T-helper 2 cell (primary cell): Measurements from ENCODE around the gene CACNA1A.
"Not testable (repeated sequence)": the region's sequence is repeated elsewhere in the genome, so short reads cannot be mapped to it uniquely, and the experiment has no call there.

Experiments
- DNase-seq, 5 experiments: peaks; one replicate each; pipeline versions ENCODE4 v3.0.0 to v3.0.0-alpha.2; 2012 to 2022

Gene CACNA1A

GRCh38 chr19:13425875-13426274 is 80.4 kb downstream of the CACNA1A start:
- DNase-seq = not testable (repeated sequence)

- no peak for DNase-seq
Measured at GRCh38 chr19:13425151-13425550, 81.1 kb downstream of the CACNA1A start.

GRCh38 chr19:13420780-13421179 is 85.5 kb downstream of the CACNA1A start:
- no peak for DNase-seq

- no peak for DNase-seq
Measured at GRCh38 chr19:13417054-13417453, 89.2 kb downstream of the CACNA1A start.

- DNase-seq = no peak
Measured at GRCh38 chr19:13411899-13412298, 94.4 kb downstream of the CACNA1A start.

GRCh38 chr19:13410946-13411345 is 95.3 kb downstream of the CACNA1A start:
- DNase-seq = no peak

GRCh38 chr19:13408889-13409518 is 97.3 kb downstream of the CACNA1A start:
- no peak for DNase-seq

GRCh38 chr19:13404236-13404635 is 102.0 kb downstream of the CACNA1A start:
- no peak for DNase-seq

GRCh38 chr19:13401388-13401787 is 104.9 kb downstream of the CACNA1A start:
- peak in 1 of 5 experiments; percentile 7 for DNase-seq

- DNase-seq = no peak
Measured at GRCh38 chr19:13400296-13400695, 106.0 kb downstream of the CACNA1A start.

- DNase-seq = no peak
Measured at GRCh38 chr19:13399746-13400145, 106.5 kb downstream of the CACNA1A start.

- no peak for DNase-seq
Measured at GRCh38 chr19:13398780-13399726, 107.2 kb downstream of the CACNA1A start.

- no peak for DNase-seq
Measured at GRCh38 chr19:13398182-13398581, 108.1 kb downstream of the CACNA1A start.

- no peak for DNase-seq
Measured at GRCh38 chr19:13396250-13397080, 109.8 kb downstream of the CACNA1A start.

GRCh38 chr19:13382633-13382938 is 123.7 kb downstream of the CACNA1A start:
- no peak for DNase-seq

GRCh38 chr19:13381827-13382632 is 124.2 kb downstream of the CACNA1A start:
- no peak for DNase-seq

- DNase-seq = no peak
Measured at GRCh38 chr19:13376537-13376936, 129.7 kb downstream of the CACNA1A start.

- no peak for DNase-seq
Measured at GRCh38 chr19:13373599-13373998, 132.7 kb downstream of the CACNA1A start.

GRCh38 chr19:13370948-13371347 is 135.3 kb downstream of the CACNA1A start:
- no peak for DNase-seq

- no peak for DNase-seq
Measured at GRCh38 chr19:13366529-13367143, 139.6 kb downstream of the CACNA1A start.

GRCh38 chr19:13363954-13364353 is 142.3 kb downstream of the CACNA1A start:
- DNase-seq = no peak

- DNase-seq = no peak
Measured at GRCh38 chr19:13363245-13363644, 143.0 kb downstream of the CACNA1A start.
